ENCODE measurements around the gene ZNF768.

ZNF768 gene

GRCh38 chr16:30526137-30526822, at the start of gene ZNF768:
Gene ZNF768, minus strand, starts transcription at chr16:30526566. Its CDS starts 153 bp downstream, at chr16:30526413.
- DNase-seq (ENCODE audit: low read depth in 2 of 2, low spot score in 1 of 2), result no peak

- no peak for DNase-seq (ENCODE audit: low read depth in 2 of 2, low spot score in 1 of 2)
These were observed 48.3 kb upstream of the ZNF768 start for GRCh38 chr16:30574678-30575077.

- peak; percentile 88 to 93 for DNase-seq (ENCODE audit: low read depth in 2 of 2, low spot score in 1 of 2)
These were observed 45.3 kb upstream of the ZNF768 start, which contains the start of gene ZNF688 for GRCh38 chr16:30571445-30572322. Gene ZNF688, minus strand, starts transcription at chr16:30571714. Its CDS starts 85 bp downstream, at chr16:30571629.

- DNase-seq (ENCODE audit: low read depth in 2 of 2, low spot score in 1 of 2), result no peak
These were observed 44.5 kb upstream of the ZNF768 start for GRCh38 chr16:30570636-30571444.

- no peak for DNase-seq (ENCODE audit: low read depth in 2 of 2, low spot score in 1 of 2)
These were observed 43.6 kb upstream of the ZNF768 start for GRCh38 chr16:30569746-30570635.

GRCh38 chr16:30569281-30569680, 42.9 kb upstream of the ZNF768 start:
- DNase-seq (ENCODE audit: low read depth in 2 of 2, low spot score in 1 of 2), result no peak

GRCh38 chr16:30567991-30568638, 41.7 kb upstream of the ZNF768 start:
- no peak for DNase-seq (ENCODE audit: low read depth in 2 of 2, low spot score in 1 of 2)

GRCh38 chr16:30567160-30567990, 41.0 kb upstream of the ZNF768 start:
- peak in 1 of 2 donors; percentile 41 for DNase-seq (ENCODE audit: low read depth in 2 of 2, low spot score in 1 of 2)

GRCh38 chr16:30566531-30566930, 40.2 kb upstream of the ZNF768 start:
- no peak for DNase-seq (ENCODE audit: low read depth in 2 of 2, low spot score in 1 of 2)

GRCh38 chr16:30565984-30566383, 39.6 kb upstream of the ZNF768 start:
- DNase-seq (ENCODE audit: low read depth in 2 of 2, low spot score in 1 of 2), result no peak

- no peak for DNase-seq (ENCODE audit: low read depth in 2 of 2, low spot score in 1 of 2)
These were observed 39.2 kb upstream of the ZNF768 start for GRCh38 chr16:30565526-30565925.

GRCh38 chr16:30562021-30562420, 35.7 kb upstream of the ZNF768 start:
- DNase-seq (ENCODE audit: low read depth in 2 of 2, low spot score in 1 of 2), result no peak

GRCh38 chr16:30561089-30561816, 34.9 kb upstream of the ZNF768 start:
- DNase-seq (ENCODE audit: low read depth in 2 of 2, low spot score in 1 of 2), result no peak

GRCh38 chr16:30559690-30560089, 33.3 kb upstream of the ZNF768 start:
- no peak for DNase-seq (ENCODE audit: low read depth in 2 of 2, low spot score in 1 of 2)

GRCh38 chr16:30558789-30559377, 32.5 kb upstream of the ZNF768 start:
- DNase-seq (ENCODE audit: low read depth in 2 of 2, low spot score in 1 of 2), result no peak

- peak; percentile 93 to 95 for DNase-seq (ENCODE audit: low read depth in 2 of 2, low spot score in 1 of 2)
These were observed 31.8 kb upstream of the ZNF768 start, which contains the start of gene ZNF764 for GRCh38 chr16:30557957-30558788. Gene ZNF764, minus strand, starts transcription at chr16:30558374. Its CDS starts 192 bp downstream, at chr16:30558182.

GRCh38 chr16:30557707-30557956, 31.3 kb upstream of the ZNF768 start:
- no peak for DNase-seq (ENCODE audit: low read depth in 2 of 2, low spot score in 1 of 2)

All from stimulated activated CD8-positive, alpha-beta memory T cell treated with anti-CD3 and anti-CD28 coated beads, Interleukin-4, amount 100 ng/mL, for 4 hours (primary cell).